ENCODE data around the gene IPO4.
"Not testable (repeated sequence)": the region's sequence is repeated elsewhere in the genome, so short reads cannot be mapped to it uniquely, and the experiment has no call there.

Gene IPO4

GRCh38 chr14:24188251-24189058 is at the start of gene IPO4:
Gene IPO4 (minus strand): TSS chr14:24188816. CDS start chr14:24188787, 29 bp downstream.
- DNase-seq = peak; percentile 97 to 98

GRCh38 chr14:24238123-24238522 is 49.5 kb upstream of the IPO4 start:
- no peak for DNase-seq

- no peak for DNase-seq
Measured at GRCh38 chr14:24237463-24237955, 48.9 kb upstream of the IPO4 start.

- DNase-seq = no peak
Measured at GRCh38 chr14:24236689-24237462, 48.3 kb upstream of the IPO4 start.

GRCh38 chr14:24235804-24236688 is 47.4 kb upstream of the IPO4 start:
- no peak for DNase-seq

GRCh38 chr14:24234095-24235005 is 45.7 kb upstream of the IPO4 start:
- no peak for DNase-seq

- no peak for DNase-seq
Measured at GRCh38 chr14:24233538-24233866, 44.9 kb upstream of the IPO4 start.

GRCh38 chr14:24232645-24233537 is 44.3 kb upstream of the IPO4 start, which contains the start of gene GMPR2:
Gene GMPR2 (plus strand): TSS chr14:24232929. CDS start chr14:24233254, 325 bp downstream.
- DNase-seq = no peak

GRCh38 chr14:24232121-24232644 is 43.6 kb upstream of the IPO4 start, which contains the start of gene NEDD8:
Gene NEDD8 (minus strand): TSS chr14:24232367. CDS start chr14:24232267, 100 bp downstream.
- DNase-seq = peak; percentile 79 to 87

GRCh38 chr14:24231263-24232120 is 42.9 kb upstream of the IPO4 start:
- DNase-seq = no peak

- no peak for DNase-seq
Measured at GRCh38 chr14:24228902-24229301, 40.3 kb upstream of the IPO4 start.

- no peak for DNase-seq
Measured at GRCh38 chr14:24226473-24226872, 37.9 kb upstream of the IPO4 start.

GRCh38 chr14:24224618-24225071 is 36.0 kb upstream of the IPO4 start:
- no peak for DNase-seq

- DNase-seq = not testable (repeated sequence)
Measured at GRCh38 chr14:24222987-24223386, 34.4 kb upstream of the IPO4 start.

GRCh38 chr14:24219521-24219920 is 30.9 kb upstream of the IPO4 start:
- no peak for DNase-seq

GRCh38 chr14:24219080-24219479 is 30.5 kb upstream of the IPO4 start:
- DNase-seq = no peak

GRCh38 chr14:24216876-24217275 is 28.3 kb upstream of the IPO4 start:
- DNase-seq = not testable (repeated sequence)

- no peak for DNase-seq
Measured at GRCh38 chr14:24216345-24216699, 27.7 kb upstream of the IPO4 start.
